ENCODE results near the gene C5orf34.
A peak's percentile ranks its signal among the peaks of the same experiment; 100 is the strongest.
"Not testable (repeated sequence)": the region's sequence is repeated elsewhere in the genome, so short reads cannot be mapped to it uniquely, and the experiment has no call there.

Gene C5orf34

DNA sequence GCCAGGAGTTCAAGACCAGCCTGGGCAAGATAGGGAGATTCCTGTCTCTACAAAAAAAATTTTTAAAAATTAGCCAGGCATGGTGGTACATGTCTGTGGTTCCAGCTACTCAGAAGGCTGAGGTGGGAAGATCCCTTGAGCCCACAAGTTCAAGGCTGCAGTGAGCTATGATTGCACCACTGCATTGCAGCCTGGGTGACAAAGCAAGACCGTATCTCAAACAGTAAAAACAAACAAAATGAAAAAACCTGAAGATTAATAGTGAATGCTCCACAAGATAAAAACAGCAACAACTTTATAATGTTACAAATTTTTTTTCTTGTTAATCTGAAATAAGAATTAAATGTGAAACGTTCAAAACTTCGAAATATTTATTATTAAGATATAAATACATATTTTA, 28.6 kb downstream of the C5orf34 start:
- DNase-seq = no peak
- H3K27me3 Mint-ChIP-seq = no peaks in the 10 kb centered on the region
- H3K4me1 Mint-ChIP-seq (ENCODE audit: low read depth) = peaks cover 39% of the 10 kb centered on the region
- peak overlapping the region; percentile 100 for H3K27ac Mint-ChIP-seq
- H3K36me3 Mint-ChIP-seq (ENCODE audit: low read depth) = peaks cover 69% of the 10 kb centered on the region
- no peak overlapping the region for H3K4me3 Mint-ChIP-seq
- no peaks in the 10 kb centered on the region for H3K9me3 Mint-ChIP-seq

DNA sequence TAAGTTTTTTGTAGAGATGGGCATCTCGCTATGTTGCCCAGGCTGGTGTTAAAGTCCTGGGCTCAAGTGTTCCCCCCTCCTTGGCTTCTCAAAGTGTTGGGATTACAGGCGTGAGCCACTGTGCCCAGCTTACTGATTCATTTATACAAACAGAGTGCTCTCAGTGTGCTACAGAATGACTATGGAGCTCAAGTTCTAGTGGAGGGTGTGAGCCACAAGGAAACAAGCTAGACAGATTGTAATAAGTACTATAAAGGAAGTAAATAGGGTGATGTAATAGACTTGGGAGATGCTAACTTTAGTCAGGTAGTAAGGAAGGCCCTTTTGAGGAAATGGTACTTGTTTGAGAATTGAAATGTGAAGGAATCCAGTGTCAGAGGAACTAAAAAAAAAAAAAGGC, 29.5 kb downstream of the C5orf34 start:
- DNase-seq = no peak
- Mint-ChIP-seq H3K27ac (peak overlapping the region; percentile 100), H3K4me3 (peak overlapping the region; percentile 90), H3K36me3 (ENCODE audit: low read depth) (peaks cover 70% of the 10 kb centered on the region), H3K4me1 (ENCODE audit: low read depth) (peaks cover 44% of the 10 kb centered on the region), H3K9me3 (no peaks in the 10 kb centered on the region), H3K27me3 (no peaks in the 10 kb centered on the region)

DNA sequence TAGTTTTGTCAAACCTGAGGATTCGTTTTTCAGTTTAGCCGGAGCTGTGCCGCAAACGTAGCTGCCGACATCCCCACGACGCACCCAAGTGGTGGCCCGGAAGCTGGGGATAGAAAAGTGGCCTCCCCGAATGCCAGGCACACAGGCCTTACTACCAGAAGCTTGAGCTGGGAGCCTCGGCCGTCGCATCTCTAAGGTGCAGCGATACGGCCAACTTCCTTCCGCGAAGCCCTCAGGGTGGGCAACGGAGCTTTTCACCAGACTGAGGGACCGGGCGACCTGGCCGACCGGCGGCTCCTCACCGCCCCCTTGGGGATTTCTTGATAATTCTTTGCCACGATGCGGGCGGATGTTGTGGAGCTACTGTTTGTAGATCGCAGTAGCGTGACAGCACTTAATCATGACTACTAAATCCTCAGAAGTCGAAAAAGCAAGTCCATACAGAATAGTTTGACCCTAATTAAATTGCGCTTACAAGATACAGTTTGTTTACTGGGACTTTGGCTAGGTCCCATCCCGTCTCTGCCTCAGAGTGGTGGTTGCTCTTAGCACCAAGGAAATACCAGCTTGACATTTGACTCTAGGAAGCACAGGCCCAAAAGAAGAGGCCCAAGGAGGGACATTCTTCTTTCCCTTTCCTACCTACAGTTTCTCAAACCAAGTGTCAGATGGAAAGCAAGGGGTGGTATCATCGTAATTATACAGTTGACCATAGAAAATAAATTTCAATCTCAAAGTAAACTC, 30.7 kb downstream of the C5orf34 start:
- Mint-ChIP-seq H3K36me3 (ENCODE audit: low read depth) (peaks cover 68% of the 10 kb centered on the region), H3K9me3 (no peaks in the 10 kb centered on the region), H3K4me1 (ENCODE audit: low read depth) (peaks cover 53% of the 10 kb centered on the region), H3K27me3 (no peaks in the 10 kb centered on the region), H3K4me3 (peak overlapping the region; percentile 90), H3K27ac (peak overlapping the region; percentile 100)
- peak; percentile 89 for DNase-seq

DNA sequence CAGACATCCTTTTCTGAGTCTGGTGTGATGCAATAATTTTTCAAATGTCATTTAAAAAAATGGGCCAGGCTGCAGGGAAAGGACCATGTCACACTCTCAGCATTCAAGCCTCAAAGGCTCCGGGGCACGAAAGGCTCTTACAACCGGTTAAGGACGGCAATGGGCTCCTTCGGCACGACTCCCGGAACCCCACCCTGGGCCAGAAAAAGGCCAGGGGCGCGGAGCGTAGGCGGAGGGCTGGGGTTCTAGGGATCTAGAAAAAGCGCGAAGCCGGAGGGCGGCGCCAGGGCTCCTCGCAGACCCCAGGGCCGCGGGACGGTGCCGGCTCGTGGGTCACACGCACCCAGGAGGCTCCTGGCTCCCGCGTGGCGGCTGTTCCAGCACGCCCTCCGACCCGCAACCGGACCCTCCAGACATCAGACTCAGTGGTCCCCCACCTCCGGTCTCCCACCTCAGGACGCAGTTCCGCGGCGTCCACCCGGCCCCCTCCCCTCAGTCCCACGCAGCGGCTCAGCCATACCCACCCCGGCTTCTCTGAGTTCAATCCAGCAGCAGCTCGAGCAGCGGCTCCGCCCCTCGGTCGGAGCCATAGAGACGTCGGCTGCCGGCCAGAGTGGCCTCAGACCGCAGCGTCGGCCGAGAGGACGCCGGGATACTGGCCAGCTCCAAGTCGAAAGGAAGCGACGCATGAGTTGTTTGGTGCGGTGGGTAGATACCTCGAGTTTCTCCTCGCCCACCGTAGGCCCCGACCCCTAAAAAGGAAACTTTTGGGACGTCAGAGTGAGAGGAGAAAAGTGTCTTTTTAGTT, 31.4 kb downstream of the C5orf34 start, which contains the start of gene TMEM267:
TSS of gene TMEM267 (minus strand) at position 568 of the 808 bp plus-strand sequence. CDS start 29,896 bp downstream, outside the sequence.
- Mint-ChIP-seq H3K9me3 (no peaks in the 10 kb centered on the region), H3K27me3 (no peaks in the 10 kb centered on the region), H3K36me3 (ENCODE audit: low read depth) (peaks cover 64% of the 10 kb centered on the region), H3K27ac (peak within 1 kb of the TSS; percentile 100), H3K4me3 (peak within 1 kb of the TSS; percentile 90), H3K4me1 (ENCODE audit: low read depth) (peaks cover 56% of the 10 kb centered on the region)
- DNase-seq = peak; percentile 91

DNA sequence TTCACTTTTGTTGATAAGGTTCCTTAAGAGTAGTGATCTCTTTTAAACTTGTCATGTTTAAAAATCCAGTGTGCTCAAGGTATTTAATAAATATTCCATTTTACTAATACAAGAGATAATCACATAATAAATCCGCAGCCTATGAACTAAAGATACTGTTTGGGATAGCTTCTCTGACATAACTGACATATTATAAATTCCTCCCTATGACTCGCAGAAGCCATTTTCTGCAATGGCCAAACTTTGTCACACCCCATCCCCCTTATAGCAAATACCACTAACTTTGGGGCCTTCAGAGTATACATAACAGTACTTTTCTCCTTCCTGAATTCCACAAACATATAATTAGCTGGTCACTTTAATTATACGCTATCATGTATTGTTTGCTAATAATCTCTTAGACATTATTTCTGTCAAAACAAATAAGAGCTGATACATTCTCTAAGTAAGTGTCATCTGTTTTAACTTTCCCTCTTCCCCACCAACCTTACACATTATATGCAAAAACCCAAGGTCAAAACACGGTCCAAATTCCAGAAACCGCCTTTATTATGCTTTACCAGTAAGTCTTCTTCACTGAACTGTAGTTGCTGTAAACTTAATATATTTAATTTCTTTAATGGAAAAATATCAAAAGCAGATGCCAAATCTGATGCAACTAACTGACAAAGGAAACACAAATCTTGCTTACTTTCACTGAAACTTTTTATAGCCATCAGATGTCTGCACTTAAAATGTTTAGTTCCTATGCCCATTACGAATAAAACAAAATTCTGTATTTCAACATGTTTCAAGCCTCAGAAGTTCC, 32.3 kb downstream of the C5orf34 start:
- peak overlapping the region; percentile 100 for H3K27ac Mint-ChIP-seq
- H3K4me3 Mint-ChIP-seq = peak overlapping the region; percentile 90
- no peaks in the 10 kb centered on the region for H3K27me3 Mint-ChIP-seq
- DNase-seq = no peak
- H3K36me3 Mint-ChIP-seq (ENCODE audit: low read depth) = peaks cover 65% of the 10 kb centered on the region
- H3K9me3 Mint-ChIP-seq = no peaks in the 10 kb centered on the region
- peaks cover 59% of the 10 kb centered on the region for H3K4me1 Mint-ChIP-seq (ENCODE audit: low read depth)

DNA sequence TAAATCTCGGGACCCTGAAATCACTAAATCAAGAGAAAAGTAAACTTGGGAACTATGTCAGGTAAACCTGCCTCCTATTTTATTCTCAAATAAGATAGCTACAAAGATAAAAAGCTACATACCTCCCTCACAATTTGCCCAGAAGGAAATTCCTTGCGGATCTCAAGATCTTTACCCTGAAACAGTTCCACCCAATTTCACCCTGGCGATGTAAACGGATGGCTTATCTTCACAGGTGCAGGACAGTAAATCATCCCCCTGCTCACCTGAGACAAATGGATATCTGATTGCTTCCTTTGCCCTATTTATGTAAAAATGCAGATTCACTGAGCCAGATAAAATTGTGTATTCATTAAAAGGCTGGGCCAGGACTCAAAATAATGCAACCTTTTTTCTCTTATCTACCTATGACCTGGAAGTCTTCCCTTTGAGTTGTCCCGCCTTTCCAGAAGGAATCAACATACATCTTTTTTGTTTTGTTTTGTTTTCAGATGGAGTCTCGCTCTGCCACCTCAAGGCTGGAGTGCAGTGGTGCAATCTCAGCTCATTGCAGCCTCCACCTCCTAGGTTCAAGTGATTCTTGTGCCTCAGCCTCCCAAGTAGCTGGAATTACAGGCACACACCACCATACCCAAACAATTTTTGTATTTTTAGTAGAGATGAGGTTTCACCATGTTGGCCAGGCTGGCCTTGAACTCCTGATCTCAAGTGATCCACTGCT, 45.1 kb downstream of the C5orf34 start:
- H3K27me3 Mint-ChIP-seq = no peaks in the 10 kb centered on the region
- DNase-seq = no peak
- H3K27ac Mint-ChIP-seq = no peak overlapping the region
- peaks cover 91% of the 10 kb centered on the region for H3K36me3 Mint-ChIP-seq (ENCODE audit: low read depth)
- H3K9me3 Mint-ChIP-seq = peaks cover 31% of the 10 kb centered on the region
- H3K4me3 Mint-ChIP-seq = no peak overlapping the region
- H3K4me1 Mint-ChIP-seq (ENCODE audit: low read depth) = peaks cover 17% of the 10 kb centered on the region

DNA sequence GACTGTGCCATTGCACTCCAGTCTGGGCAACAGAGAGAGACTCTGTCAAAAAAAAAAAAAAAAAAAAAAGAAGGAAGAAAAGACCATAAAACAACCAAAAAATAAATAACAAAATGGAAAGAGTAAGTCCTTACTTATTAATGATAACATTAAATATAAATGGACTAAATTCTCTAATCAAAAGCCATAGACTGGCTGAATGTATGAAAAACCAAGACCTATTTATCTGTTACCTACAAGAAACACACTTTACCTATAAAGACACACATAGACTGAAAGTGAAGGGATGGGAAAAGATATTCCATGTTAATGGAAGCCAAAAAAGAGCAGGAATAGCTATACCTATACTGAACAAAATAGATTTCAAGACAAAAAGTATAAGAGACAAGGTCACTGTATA, 47.8 kb downstream of the C5orf34 start:
- Mint-ChIP-seq H3K36me3 (ENCODE audit: low read depth) (peaks cover 89% of the 10 kb centered on the region), H3K4me1 (ENCODE audit: low read depth) (peaks cover under 1% of the 10 kb centered on the region), H3K9me3 (peaks cover 26% of the 10 kb centered on the region), H3K27ac (no peak overlapping the region), H3K27me3 (no peaks in the 10 kb centered on the region), H3K4me3 (no peak overlapping the region)
- no peak for DNase-seq

DNA sequence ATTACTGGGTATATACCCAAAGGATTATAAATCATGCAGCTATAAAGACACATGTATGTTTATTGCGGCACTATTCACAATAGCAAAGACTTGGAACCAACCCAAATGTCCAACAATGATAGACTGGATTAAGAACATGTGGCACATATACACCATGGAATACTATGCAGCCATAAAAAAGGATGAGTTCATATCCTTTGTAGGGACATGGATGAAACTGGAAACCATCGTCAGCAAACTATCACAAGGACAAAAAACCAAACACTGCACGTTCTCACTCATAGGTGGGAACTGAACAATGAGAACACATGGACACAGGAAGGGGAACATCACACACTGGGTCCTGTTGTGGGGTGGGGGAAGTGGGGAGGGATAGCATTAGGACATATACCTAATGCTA, 49.5 kb downstream of the C5orf34 start:
- H3K27ac Mint-ChIP-seq; H3K4me3 Mint-ChIP-seq; H3K27me3 Mint-ChIP-seq; H3K4me1 Mint-ChIP-seq (ENCODE audit: low read depth); DNase-seq: not testable (repeated sequence)
- H3K36me3 Mint-ChIP-seq (ENCODE audit: low read depth) = peaks cover 91% of the 10 kb centered on the region
- peaks cover 20% of the 10 kb centered on the region for H3K9me3 Mint-ChIP-seq

DNA sequence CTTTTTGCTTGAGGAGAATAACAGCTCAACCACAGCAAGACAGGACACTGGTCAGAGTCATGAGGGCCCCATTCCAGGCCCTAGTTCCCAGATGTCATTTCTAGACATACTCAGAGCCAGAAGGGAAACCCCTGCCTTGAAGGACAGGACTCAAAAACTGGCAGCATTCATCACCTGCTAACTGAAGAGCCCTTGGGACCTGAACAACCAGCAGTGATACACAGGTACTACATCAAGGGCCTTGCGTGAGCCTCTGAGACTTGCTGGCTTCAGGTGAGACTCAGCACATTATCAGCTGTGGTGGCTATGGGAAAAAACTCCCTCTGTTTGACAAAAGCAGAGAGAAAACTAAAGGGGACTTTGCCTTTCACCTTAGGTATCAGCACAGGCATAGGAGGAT, 53.9 kb downstream of the C5orf34 start:
- peaks cover 83% of the 10 kb centered on the region for H3K36me3 Mint-ChIP-seq (ENCODE audit: low read depth)
- no peak overlapping the region for H3K27ac Mint-ChIP-seq
- H3K4me3 Mint-ChIP-seq = no peak overlapping the region
- peaks cover 6% of the 10 kb centered on the region for H3K4me1 Mint-ChIP-seq (ENCODE audit: low read depth)
- H3K9me3 Mint-ChIP-seq = peaks cover 10% of the 10 kb centered on the region
- no peaks in the 10 kb centered on the region for H3K27me3 Mint-ChIP-seq
- DNase-seq = no peak

DNA sequence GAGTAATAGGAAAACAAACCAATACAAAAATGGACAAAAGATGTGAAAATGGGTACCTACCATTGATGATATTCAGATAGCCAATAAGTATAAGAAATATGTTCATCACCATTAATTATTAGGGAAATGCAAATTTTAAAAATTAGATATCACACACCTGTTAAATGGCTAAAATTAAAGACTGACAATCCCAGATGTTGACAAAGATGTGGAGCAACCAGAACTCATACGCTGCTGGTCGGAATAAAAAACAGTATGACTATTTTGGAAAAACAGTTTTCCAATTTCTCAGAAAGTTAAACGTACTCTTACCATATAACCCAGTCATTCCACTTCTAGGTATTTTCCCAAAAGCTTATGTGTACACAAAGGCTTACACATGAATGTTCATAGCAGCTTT, 58.4 kb downstream of the C5orf34 start:
- Mint-ChIP-seq H3K4me1 (ENCODE audit: low read depth) (peaks cover 1% of the 10 kb centered on the region), H3K9me3 (peaks cover 11% of the 10 kb centered on the region), H3K4me3 (no peak overlapping the region), H3K36me3 (ENCODE audit: low read depth) (peaks cover 83% of the 10 kb centered on the region), H3K27me3 (no peaks in the 10 kb centered on the region), H3K27ac (no peak overlapping the region)
- no peak for DNase-seq

DNA sequence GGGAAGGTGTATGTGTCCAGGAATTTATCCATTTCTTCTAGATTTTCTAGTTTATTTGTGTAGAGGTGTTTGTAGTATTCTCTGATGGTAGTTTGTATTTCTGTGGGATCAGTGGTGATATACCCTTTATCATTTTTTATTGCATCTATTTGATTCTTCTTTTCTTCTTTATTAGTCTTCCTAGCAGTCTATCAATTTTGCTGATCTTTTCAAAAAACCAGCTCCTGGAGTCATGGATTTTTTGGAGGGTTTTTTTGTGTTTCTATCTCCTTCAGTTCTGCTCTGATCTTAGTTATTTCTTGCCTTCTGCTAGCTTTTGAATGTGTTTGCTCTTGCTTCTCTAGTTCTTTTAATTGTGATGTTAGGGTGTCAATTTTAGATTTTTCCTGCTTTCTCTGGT, 73.4 kb downstream of the C5orf34 start:
- H3K27me3 Mint-ChIP-seq; DNase-seq; H3K4me1 Mint-ChIP-seq (ENCODE audit: low read depth); H3K4me3 Mint-ChIP-seq; H3K27ac Mint-ChIP-seq: not testable (repeated sequence)
- H3K36me3 Mint-ChIP-seq (ENCODE audit: low read depth) = peaks cover 42% of the 10 kb centered on the region
- peaks cover 56% of the 10 kb centered on the region for H3K9me3 Mint-ChIP-seq

DNA sequence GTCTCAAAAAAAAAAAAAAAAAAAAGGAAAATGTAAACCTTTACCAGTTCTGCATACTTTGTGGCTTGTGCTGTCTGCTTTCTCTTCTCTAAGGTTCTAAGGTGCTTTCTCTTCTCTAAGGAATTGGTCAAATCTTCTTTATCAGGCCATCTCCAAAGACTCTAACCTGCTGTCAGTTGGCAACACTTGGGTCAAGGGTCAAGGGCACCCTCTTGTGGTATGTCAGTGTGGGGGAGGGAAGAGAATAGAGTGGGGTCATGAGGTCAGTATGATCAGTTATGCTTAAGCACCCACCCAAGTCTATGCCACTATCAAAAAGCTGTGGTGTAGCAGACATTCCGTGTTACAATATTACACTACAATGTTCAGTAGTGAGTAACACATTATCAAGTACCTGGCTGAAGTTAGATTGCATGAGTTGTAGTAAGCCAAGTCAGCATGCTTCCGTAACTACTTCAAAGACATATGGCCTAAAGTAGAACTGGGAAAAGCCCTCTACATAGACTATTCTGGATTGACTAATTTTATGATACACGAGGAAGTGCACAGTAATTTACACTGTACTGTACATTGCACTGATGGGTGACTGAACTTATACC, 77.8 kb downstream of the C5orf34 start:
- Mint-ChIP-seq H3K27me3 (no peaks in the 10 kb centered on the region), H3K27ac (no peak overlapping the region), H3K36me3 (ENCODE audit: low read depth) (peaks cover 4% of the 10 kb centered on the region), H3K4me1 (ENCODE audit: low read depth) (no peaks in the 10 kb centered on the region), H3K9me3 (peaks cover 40% of the 10 kb centered on the region), H3K4me3 (no peak overlapping the region)
- DNase-seq = no peak

Data from activated T-cell treated with anti-CD3 and anti-CD28 coated beads, Interleukin-2, amount 50 U/mL, for 24 hours (primary cell).